IPS-NIHi7 (cell line): ENCODE data around the gene RAB4A.

Experiments used
- DNase-seq: peaks from one replicate; pipeline ENCODE4 v3.0.0; 2012; ENCODE audit warnings: mixed read lengths; ENCODE audit errors: extremely low spot score

Gene RAB4A

DNA sequence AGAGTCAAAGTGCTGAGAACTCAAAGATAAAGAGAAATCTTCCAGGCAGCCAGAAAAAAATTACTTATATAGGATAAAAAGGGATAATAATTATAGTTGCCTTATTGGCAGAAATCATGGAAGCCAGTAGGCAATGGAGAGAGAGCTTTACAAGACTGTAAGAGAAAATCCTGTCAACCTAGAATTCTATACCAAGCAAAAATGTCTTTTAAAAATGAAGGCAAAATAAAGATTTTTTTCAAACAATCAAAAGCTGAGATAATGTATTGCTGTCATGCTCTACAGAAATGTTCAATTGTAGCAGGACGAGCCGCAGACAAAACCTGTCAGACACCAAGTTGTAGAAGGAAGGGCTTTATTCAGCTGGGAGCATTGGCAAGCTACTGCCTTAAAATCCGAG is 26.8 kb upstream of the RAB4A start:
- no peak for DNase-seq

DNA sequence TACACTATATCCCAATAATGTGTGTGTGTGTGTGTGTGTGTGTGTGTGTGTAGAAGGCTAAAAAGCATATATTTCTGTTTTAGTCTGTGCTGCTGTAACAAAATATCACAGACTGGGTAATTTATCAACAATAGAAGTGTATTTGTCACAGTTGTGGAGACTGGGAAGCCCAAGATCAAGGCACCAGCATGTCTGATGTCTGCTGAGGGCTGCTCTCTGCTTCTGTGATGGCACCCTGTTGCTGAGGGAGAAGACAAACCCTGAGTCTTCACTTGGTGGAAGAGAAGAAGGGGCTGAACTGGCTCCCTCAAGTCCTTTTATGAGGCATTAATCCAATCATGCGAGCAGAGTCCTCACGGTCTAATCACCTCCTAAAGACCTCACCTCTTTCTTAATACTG is 23.0 kb upstream of the RAB4A start:
- no peak for DNase-seq

GRCh38 chr1:229248821-229249817 is 21.8 kb upstream of the RAB4A start:
- DNase-seq: no peak

DNA sequence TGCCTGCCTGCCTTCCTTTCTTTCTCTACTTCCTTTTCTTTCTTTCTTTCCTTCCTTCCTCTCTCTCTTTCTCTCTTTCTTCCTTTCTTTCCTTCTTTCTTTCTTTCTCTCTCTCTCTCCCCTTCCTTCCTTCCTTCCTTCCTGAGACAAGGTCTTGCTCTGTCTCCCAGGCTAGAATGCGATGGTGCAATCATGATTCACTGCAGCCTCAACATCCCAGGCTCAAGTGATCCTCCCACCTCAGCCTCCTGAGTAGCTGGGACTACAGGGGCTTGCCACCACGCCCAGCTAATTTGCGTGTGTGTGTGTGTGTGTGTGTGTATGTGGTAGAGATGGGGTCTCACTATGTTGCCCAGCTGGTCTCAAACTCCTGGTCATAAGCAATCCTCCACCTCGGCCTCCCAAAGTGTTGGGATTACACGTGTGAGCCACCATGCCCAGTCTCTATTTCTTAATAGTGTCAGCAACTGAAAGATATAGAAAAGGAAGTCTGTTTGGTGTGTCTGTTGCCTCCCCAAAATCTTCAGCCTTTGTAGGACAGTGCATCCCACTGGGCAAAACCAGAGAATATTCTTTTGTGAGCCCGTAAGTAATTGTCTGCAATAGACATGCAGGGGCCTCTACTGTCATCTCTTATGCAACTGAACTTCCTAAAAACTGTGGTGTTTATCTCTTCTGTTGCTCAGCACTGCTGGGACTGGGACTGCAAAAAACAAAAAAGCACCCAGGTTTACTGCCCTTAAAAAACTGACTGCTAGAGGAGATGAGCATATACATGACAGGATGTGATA is 20.9 kb upstream of the RAB4A start:
- no peak for DNase-seq

DNA sequence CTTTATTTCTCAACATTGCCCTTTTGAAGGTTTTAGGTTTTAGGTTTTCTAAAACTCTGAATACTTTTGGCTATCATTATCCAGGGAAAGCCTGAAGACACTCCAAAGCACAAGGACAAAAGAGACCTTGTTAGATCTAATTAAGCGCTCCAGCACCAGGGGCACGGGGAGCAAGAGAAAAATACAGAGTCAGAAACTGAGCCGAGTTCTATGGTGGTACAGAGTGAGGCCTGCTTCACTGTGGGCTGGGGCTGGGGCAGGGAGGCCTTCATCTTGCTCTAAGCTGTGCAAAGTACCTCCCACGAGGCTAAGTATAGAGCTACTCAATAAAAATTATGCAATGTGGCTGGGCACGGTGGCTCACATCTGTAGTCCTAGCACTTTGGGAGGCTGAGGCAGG is 19.7 kb upstream of the RAB4A start:
- no peak for DNase-seq

- no peak for DNase-seq
These were observed 18.5 kb upstream of the RAB4A start for GRCh38 chr1:229252228-229252984.

DNA sequence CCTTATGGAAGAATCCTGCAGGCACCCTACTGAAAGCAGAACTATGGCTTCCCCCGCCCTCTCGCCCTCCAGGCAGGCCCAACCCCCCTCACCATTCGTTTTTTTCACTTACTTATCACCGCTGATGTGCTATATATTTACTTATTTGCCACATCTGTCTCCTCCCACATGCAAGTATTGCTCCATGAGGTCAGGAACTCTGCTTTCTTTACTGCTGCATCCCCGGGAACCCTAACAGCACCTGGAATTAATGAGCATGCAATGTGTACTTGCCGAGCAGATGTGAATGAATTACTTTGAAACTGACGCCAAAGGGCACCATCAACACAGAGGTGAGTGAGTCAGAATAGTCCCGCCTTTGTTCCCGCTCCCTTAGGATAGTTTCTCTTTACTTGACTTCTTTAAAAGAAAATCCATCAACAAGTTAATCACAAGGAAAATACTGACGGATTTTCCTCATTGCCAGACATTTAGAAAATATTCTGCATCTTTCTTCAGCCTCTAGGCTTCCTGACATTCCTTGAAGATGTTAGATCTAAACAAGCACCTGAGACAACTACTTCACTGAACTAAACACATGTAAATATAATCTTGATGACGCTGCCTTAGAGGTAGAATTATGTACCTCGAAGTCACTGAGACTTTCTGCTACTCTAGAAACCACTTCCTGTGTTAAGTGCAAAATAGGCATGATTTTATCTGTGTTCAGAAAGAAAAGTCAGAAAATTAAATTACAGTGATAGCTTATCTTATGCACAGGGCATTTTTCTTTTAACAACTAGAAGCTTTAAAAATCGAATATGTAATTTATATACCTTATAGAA is 17.5 kb upstream of the RAB4A start:
- DNase-seq: peak; percentile 38

DNA sequence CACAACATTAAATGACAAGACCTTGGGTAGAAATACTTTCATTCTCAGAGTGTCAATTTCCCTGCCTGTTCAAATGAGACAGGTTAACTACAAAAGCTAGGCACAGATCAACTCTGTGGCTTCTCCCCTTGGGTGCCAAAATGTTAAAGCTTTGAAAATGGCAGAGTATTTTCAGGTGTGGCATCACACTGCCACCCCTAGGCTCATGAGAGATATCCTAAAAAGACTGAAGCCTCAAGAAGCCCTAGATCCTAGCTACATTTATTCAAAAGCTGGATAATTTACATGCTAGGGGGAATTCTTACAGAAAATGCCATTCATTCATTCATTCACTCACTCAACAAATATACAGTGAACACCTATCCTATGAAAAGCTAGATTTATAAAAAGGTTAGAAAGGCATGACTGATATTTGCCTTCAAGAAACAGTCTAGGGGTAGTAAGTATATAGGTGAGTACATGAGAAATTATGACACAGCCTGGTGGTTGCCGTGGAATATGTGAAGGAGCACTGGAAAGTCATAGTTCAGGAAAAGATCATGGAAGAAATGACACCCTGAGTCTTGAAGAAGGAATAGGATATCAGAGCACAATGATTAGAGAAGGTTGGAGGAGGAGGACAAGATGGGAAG is 15.9 kb upstream of the RAB4A start:
- peak; percentile 41 for DNase-seq

DNA sequence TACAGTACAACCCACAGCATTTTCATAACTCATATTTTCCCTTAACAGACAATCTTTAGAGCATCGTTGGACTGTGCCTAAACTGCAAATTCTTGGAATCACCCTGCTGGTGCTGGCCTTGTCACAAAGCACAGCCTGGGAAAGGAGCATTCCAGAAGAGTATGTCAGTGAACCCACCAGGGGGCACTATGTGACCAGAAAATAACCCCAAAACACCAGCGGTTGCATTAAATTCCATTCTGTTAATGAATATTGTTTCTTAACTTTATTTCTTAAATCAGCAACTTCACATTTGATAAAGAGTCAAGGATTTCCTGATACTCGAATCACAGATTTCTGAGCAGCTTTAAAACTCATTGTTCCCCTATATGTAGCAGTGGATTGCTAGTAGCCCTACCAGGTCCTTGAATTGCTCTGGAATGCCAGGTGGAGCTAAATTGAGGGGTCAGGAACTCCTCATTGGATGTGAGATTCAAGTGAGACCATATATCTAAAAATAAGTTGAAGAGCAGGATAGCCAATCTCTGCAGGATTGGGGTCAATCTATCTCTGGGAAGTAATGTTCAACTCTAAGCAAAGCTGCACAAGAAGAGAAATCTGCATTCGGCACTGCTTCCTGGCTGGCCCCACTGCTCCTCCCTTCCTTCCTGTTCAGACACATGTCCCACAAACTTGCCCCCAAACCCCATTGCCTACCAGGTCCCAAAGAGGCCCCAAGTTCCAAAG is 12.7 kb upstream of the RAB4A start:
- DNase-seq: peak; percentile 74

DNA sequence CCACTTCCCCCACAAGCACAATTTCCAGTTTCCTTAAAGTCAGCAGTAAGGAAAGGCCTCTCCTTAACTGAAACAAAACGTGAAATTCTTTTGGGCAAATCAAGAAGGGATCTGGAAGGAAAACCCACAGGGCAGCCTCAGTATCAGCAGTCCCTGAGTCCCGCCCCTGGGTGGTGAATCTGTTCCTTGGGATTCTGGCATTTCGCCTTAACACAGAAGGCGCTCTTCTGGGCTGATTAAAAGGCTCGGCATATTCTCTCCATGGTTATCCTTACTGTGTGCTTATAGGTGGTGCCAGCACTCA is 12.2 kb upstream of the RAB4A start:
- DNase-seq: peak; percentile 49

GRCh38 chr1:229260297-229260696 is 10.6 kb upstream of the RAB4A start:
- DNase-seq: no peak

DNA sequence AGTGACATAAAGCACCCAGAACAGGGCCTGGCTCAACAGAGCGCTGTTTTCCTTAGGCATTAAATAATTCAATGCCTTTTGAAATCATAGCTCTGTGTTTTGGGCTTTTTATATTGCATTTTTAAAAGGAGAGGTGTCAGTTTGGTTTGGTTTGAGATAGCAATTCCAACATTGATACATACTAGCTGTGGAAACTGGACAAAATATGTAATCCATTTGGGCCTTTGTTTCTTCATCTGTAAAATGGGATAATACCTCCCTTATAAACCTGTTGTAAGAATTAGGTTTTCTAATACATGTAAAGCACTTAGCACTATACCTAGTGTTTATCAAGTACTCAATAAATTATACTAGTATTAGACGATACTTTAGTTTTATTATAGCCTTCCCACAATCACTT is 8.7 kb upstream of the RAB4A start:
- DNase-seq: no peak

GRCh38 chr1:229263254-229263653 is 7.7 kb upstream of the RAB4A start:
- DNase-seq: no peak

DNA sequence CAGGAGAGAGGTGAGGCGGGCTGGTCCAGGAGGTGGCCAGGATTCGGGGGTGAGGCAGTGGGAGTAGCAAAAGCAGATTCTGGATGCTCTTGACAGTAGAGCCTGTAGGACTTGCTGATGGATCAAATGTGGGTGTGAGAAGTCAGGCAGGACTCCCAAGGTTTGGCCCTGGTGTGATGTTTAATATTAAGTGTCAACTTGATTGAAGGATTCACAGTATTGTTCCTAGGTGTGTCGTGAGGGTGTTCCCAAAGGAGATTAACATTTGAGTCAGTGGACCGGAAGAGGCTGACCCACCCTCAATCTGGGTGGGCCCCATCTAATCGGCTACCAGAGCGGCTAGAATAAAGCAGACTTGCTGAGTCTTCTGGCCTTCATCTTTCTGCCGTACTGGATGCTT is 6.8 kb upstream of the RAB4A start:
- DNase-seq: no peak

DNA sequence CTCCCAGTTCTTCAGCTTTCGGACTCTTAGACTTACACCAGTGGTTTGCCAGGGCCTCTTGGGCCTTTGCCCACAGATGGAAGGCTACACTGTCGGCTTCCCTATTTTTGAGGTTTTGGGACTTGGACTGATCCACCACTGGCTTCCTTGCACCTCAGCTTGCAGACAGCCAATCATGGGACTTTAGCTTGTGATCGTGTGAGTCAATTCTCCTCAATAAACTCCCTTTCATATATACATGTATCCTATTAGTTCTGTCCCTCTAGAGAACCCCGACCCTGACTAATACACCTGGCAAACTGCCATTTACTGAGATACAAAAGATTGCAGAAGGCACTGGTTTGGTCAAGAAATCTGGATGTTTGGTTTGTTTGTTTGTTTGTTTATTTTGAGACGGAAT is 6.4 kb upstream of the RAB4A start:
- no peak for DNase-seq

- no peak for DNase-seq
These were observed 4.6 kb upstream of the RAB4A start for GRCh38 chr1:229266274-229266673.

DNA sequence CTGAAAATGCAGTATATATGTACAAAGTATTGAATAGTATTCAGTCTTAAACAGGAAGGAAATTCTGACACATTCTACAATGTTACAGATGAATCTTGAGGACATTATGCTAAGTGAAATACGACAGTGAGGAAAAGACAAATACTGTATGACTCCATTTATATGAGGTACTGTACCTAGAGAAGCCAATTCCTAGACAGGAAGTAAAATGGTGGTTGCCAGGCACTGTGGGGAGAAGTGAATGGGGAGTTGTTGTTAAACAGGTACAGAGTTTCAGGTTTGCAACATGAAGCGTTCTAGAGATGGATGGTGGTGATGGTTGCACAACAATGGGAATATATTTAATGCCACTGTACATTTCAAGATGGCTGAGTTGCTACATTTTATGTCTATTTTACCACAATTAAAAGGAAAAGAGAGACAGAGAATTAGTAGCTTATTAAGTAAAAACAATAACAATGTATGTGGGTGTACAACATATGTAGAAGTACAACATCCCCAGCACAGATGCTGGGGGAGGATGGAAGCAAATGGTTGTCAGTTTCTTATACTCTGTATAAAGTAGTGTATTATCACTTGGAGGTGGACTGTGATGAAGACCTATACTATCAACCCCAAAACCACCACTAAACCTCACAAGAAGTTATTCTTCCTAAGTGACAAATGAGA is 3.9 kb upstream of the RAB4A start:
- no peak for DNase-seq

GRCh38 chr1:229268505-229268904 is 2.4 kb upstream of the RAB4A start:
- no peak for DNase-seq

DNA sequence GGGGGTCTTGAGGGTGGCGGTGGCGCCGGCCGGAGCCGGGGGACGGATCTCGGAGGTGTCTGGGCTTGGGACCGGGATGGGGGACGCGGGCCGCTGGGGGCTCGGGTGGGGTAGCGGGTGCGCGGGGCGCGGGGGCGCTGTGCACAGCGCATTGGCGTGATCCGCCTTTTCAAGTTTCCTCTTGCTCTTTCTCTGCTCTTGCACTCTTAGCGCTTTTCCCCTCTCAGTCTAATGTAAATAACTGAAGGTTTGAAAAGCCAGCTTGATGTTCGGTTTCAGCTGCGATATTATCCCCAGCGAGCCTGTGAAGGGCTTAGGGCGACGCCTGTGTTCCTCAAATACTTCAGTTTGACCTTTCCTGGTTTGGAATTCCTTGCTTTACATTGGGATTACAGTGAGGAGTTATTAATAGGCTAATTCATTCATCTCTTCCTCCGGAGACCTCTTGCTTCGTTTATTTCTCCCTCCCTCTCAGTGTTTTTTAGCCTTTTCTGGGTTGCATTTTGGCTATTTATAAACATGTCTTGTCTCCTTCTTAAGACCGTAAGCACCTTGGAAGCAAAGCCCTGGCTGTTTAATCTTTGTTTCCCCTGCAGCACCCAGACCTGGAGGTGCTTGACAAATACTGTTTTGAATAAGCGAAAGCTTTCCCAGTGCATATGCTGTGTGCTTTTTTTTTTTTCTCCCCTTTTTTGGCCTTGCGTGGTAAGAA is 693 bp downstream of the RAB4A start:
- DNase-seq: peak; percentile 15
